Measurements from ENCODE around the gene HOXC6. TPM values are rescaled to one million over a fixed set of nuclear protein-coding genes. Genes with fewer than 3 reads are reported as not detected.

HOXC6 gene
- total RNA-seq, 2 experiments from 2014 or later = not detected

DNA sequence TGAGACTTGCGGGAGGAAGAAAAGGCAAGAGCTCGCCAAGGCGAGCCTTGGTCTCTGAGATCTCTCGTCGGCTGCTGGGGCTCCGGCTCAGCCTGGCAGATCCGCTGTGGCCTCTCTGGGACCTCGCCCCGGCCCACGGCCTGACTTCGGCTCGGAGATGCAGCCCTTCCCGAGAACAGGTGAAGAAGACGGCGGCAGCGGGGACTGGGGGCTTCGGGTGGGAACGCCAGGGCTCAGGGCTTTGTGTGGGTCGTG lies 34.3 kb upstream of the HOXC6 start:
- Mint-ChIP-seq H3K4me1 (ENCODE audit: low read depth) (peaks cover 45% of the 10 kb centered on the region), H3K4me3 (no peak overlapping the region), H3K27ac (no peak overlapping the region), H3K36me3 (ENCODE audit: low read depth) (peaks cover 2% of the 10 kb centered on the region), H3K27me3 (peaks cover 89% of the 10 kb centered on the region), H3K9me3 (no peaks in the 10 kb centered on the region)
- TF ChIP-seq, protein P1, sequence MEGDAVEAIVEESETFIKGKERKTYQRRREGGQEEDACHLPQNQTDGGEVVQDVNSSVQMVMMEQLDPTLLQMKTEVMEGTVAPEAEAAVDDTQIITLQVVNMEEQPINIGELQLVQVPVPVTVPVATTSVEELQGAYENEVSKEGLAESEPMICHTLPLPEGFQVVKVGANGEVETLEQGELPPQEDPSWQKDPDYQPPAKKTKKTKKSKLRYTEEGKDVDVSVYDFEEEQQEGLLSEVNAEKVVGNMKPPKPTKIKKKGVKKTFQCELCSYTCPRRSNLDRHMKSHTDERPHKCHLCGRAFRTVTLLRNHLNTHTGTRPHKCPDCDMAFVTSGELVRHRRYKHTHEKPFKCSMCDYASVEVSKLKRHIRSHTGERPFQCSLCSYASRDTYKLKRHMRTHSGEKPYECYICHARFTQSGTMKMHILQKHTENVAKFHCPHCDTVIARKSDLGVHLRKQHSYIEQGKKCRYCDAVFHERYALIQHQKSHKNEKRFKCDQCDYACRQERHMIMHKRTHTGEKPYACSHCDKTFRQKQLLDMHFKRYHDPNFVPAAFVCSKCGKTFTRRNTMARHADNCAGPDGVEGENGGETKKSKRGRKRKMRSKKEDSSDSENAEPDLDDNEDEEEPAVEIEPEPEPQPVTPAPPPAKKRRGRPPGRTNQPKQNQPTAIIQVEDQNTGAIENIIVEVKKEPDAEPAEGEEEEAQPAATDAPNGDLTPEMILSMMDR (IDR thresholded peaks at IDR 0.05) = no peak
- intact Hi-C loops (cut with micrococcal nuclease) = loop anchor here (5.0 kb wide), 1 partner anchor 37 kb away; no protein-coding TSS in a partner anchor
- ChIA-PET POLR2A (no interaction called here), CTCF (interaction anchor here (1.3 to 4.0 kb wide), 4 partner anchors 9 to 222 kb away, joined by 3 to 18 read pairs (median 4); partner anchors contain the start of gene HOXC10)
- no peak for DNase-seq
- ATAC-seq = no peak

DNA sequence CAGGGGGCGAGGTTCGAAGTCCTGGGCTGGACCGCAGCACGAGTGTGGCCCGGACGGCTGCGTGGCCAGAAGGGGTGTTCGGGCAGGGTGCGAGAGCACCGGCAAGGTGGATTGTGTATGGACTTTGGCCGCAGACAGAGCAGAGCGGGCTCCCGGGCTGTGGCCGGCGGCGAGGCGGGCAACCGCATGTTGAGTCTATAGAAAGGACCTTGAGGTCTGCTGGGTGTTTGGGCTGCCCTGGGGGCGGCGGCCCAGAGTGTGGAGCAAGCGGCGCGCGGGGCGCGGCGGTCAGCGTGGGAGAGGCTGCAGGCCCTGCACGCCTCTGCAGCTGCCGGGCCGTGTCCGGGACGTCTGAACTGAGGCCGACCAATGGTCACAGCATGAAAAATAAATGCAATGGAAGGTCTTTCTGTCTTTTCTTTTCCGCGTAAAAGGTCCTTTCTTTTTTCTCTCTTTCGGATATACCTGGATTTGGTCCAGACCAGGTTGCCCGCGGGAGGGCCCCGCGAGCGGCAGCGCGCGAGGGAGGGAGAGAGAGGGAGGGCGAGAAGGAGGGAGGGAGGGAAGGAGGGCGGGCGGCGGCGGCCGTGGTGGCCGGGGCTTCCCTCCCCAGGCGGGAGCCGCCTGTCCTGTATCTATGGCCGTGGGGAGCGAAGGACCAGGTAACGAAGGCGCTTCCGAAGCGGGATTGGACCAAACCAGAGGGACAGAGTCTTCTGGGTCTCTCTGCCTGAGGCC lies 33.8 kb upstream of the HOXC6 start:
- POLR2A ChIA-PET = no interaction called here
- Mint-ChIP-seq H3K36me3 (ENCODE audit: low read depth) (peaks cover 2% of the 10 kb centered on the region), H3K4me1 (ENCODE audit: low read depth) (peaks cover 41% of the 10 kb centered on the region), H3K27me3 (peaks cover 88% of the 10 kb centered on the region), H3K4me3 (peak overlapping the region; percentile 62), H3K9me3 (no peaks in the 10 kb centered on the region), H3K27ac (no peak overlapping the region)
- CTCF ChIA-PET = interaction anchor here (1.3 to 1.6 kb wide), 2 partner anchors 10 to 50 kb away, joined by 3 to 5 read pairs; partner anchors contain the start of gene HOXC10
- TF ChIP-seq, protein P1 (IDR thresholded peaks at IDR 0.05) = no peak
- no peak for ATAC-seq
- intact Hi-C loops (cut with micrococcal nuclease) = loop anchor here (5.0 kb wide), 1 partner anchor 37 kb away; no protein-coding TSS in a partner anchor
- DNase-seq = no peak

DNA sequence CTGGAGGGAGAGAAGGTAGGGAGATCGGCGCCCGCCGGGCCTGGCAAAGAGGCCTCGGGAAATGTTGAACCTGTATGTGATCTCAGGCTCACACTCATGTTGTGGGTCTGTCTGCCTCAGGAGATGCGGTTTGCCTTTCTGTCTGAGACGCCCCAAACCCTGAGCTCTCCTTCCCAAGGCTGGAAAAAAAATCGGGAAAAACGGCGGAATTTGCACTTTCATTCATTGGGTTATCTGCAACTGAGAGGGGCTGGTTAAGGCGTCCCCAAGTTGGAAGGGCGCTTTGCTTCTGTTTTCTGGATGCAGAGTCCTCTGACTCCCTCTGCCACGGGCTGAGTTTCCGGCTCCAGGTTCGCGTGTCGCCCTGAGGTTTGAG lies 33.2 kb upstream of the HOXC6 start:
- no peak overlapping the region for H3K27ac Mint-ChIP-seq
- H3K36me3 Mint-ChIP-seq (ENCODE audit: low read depth) = peaks cover 2% of the 10 kb centered on the region
- H3K4me3 Mint-ChIP-seq = peak overlapping the region; percentile 62
- POLR2A ChIA-PET = no interaction called here
- CTCF ChIA-PET = interaction anchor here (1.4 to 2.7 kb wide), 2 partner anchors 38 to 213 kb away, joined by 5 to 8 read pairs; partner anchors contain the start of gene HOXC5
- H3K27me3 Mint-ChIP-seq = peaks cover 86% of the 10 kb centered on the region
- peak; percentile 51 for ATAC-seq
- intact Hi-C loops (cut with micrococcal nuclease) = no loop called here
- no peak for DNase-seq
- peaks cover 41% of the 10 kb centered on the region for H3K4me1 Mint-ChIP-seq (ENCODE audit: low read depth)
- TF ChIP-seq, protein P1 (IDR thresholded peaks at IDR 0.05) = no peak
- no peaks in the 10 kb centered on the region for H3K9me3 Mint-ChIP-seq

DNA sequence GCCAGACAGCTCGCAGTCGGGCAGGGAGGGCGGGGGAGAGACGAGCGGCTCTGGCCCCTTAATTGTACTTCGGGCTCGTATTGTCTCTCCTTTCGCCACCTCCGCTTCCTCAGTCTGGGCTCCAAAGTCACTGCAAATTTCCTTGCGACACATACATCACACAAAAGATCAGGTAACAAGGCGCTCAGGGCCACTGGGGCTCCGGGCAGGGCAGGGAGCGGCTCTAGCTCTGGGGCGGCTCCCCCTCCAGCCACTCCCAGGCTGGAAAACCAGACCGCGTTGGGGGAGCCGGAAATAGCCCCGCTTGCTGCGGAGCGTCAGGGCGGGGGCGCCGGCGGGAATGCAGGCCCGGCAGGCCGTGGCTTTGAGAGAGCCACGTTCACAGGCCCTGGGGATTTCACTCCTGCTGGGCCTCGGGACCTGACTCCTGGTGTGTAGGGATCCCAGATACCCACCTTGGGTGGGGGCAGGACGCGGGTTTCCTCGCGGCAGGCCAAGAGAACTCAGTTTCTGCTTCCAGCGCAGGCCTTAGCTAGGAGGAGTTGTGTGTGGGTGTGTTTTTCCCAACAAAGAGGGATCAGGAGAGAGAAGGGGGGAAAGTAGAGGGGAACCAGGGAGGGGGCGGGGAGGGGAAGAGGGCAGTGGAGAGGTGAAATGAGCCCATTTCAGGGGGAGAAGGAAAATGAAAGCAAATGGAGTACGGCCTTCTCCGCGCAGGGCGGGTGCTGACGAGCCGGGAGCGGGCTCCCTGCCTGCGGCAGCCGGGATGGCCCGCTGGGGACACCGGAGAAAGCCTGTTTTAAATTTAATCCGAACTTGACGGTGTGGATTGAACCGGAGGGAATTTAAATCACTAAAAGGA lies 32.6 kb upstream of the HOXC6 start:
- ATAC-seq (peak; percentile 40), DNase-seq (peak; percentile 47)
- peaks cover 2% of the 10 kb centered on the region for H3K36me3 Mint-ChIP-seq (ENCODE audit: low read depth)
- ChIA-PET POLR2A (interaction anchor here (0.5 to 0.9 kb wide), 2 partner anchors 10 to 539 kb away, joined by 3 read pairs; no protein-coding TSS in a partner anchor), CTCF (interaction anchor here (0.9 to 2.7 kb wide), 6 partner anchors 9 to 213 kb away, joined by 3 to 8 read pairs (median 4); partner anchors contain the start of gene HOXC5)
- peaks cover 36% of the 10 kb centered on the region for H3K4me1 Mint-ChIP-seq (ENCODE audit: low read depth)
- TF ChIP-seq, protein P1 (IDR thresholded peaks at IDR 0.05) = no peak
- intact Hi-C loops (cut with micrococcal nuclease) = no loop called here
- H3K27me3 Mint-ChIP-seq = peaks cover 85% of the 10 kb centered on the region
- H3K9me3 Mint-ChIP-seq = no peaks in the 10 kb centered on the region
- H3K4me3 Mint-ChIP-seq = peak overlapping the region; percentile 62
- H3K27ac Mint-ChIP-seq = no peak overlapping the region
